Spleen (tissue), 7 donors: ENCODE data around the gene RNF26.

Source experiments
- POLR2A ChIP-seq, 3 donors: fragments of 450-650 bp; IDR thresholded peaks; one replicate each; pipeline ENCODE4 v1.5.1; 2017; ENCODE audit warnings: antibody characterized with exemption in 3 of 3, mild to moderate bottlenecking in 1 of 3
- POLR2AphosphoS5 ChIP-seq, 3 donors: sonication (generic); formaldehyde crosslinking; IDR thresholded peaks; one replicate each; pipeline ENCODE4 v1.5.1; 2017; ENCODE audit warnings: antibody characterized with exemption in 3 of 3
- TF ChIP-seq, protein P1 (sequence below), 11 experiments: fragments of 200-600 bp in 7 of 11; fragments of 450-650 bp in 4 of 11; sonication (generic) in 4 of 11; IDR thresholded peaks in 8 of 11; conservative IDR thresholded peaks in 3 of 11; 1 replicate in 7 of 11; 2 replicates in 4 of 11; pipeline versions ENCODE4 v1.4.0 to v1.8.0; 2016 to 2021; ENCODE audit warnings: antibody characterized with exemption in 11 of 11, inconsistent platforms in 4 of 11, mild to moderate bottlenecking in 1 of 11
- donor health status: DM: no; HTN: no; CAD: no; lungs with moderate emphysema.
- donor health status: DM: no; HTN: no; CAD: no.
- donor health status: DM: no; HTN: no; CAD: no.

DNA sequence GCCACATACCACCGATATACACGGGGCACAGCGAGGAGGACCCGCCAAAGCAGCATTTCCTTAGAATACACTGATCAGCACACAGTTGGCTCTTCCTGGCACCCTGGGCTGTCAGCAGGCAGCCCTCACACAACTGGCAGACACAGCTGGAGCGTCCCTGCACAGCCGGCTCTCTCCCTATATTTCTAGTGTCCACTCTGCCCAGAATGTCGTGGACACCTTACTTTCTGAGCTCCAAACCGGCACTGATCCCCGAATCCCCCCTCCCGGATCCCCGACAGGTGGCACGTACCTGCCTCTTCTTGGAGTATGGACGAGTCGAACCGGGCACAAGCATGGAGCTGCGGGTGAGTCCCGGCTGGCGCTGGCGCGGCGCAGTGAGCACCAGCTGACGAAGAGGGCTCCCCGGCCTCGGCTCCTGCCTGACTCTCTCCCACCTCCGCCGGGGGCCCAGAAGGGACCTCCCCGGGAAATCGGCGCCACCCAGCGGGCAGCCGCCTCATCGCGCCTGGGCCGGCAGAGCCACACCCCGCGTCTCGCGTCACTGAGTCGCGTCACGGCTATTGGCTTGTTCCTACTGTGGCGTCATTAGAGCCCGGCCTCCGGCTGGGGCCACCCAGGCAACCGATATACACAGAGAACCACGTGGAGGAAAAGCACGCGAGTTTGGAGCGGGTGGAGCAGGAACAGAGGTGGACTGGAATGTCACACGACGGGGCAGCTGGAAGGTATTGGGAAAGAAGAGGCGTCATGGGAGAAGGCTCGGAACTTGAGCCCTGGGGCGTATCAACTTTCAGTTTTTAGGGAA, 47.1 kb downstream of the RNF26 start, which contains the start of gene USP2:
- TF ChIP-seq, protein P1, sequence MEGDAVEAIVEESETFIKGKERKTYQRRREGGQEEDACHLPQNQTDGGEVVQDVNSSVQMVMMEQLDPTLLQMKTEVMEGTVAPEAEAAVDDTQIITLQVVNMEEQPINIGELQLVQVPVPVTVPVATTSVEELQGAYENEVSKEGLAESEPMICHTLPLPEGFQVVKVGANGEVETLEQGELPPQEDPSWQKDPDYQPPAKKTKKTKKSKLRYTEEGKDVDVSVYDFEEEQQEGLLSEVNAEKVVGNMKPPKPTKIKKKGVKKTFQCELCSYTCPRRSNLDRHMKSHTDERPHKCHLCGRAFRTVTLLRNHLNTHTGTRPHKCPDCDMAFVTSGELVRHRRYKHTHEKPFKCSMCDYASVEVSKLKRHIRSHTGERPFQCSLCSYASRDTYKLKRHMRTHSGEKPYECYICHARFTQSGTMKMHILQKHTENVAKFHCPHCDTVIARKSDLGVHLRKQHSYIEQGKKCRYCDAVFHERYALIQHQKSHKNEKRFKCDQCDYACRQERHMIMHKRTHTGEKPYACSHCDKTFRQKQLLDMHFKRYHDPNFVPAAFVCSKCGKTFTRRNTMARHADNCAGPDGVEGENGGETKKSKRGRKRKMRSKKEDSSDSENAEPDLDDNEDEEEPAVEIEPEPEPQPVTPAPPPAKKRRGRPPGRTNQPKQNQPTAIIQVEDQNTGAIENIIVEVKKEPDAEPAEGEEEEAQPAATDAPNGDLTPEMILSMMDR (IDR thresholded peaks at IDR 0.05 in 8 of 11, conservative IDR thresholded peaks at IDR 0.05 in 3 of 11): peak; percentile 89 to 99 (median 96)
- TF ChIP-seq POLR2A (IDR thresholded peaks at IDR 0.05) (no peak), POLR2AphosphoS5 (IDR thresholded peaks at IDR 0.05) (peak; percentile 44 to 79 (median 74))
